ENCODE results near the gene PTPRN2. TPM values are rescaled to one million over a fixed set of nuclear protein-coding genes. Genes with fewer than 3 reads are reported as not detected.

Gene PTPRN2
- total RNA-seq, 1 experiment from 2014 or later, result 2.1 TPM

DNA sequence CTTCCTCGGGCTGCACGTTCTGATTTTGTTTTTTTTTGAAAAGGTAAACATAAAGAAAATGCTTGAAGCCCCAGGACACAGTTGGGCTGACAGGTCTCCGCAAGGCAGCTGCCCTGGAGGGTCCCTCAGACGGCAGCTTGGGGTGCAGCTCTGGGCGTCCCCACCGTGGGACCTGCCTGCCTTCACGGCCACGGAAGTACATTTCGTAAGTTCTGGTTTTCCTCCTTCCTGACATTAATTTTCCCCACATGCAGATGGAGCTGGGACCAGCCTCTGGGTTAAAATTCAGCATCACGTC, 759.8 kb downstream of the PTPRN2 start:
- Histone ChIP-seq H3K4me3 (replicated peaks in 1 of 2; ENCODE audit: low read depth in 1 of 2, low read length in 2 of 2) (no peak overlapping the region), H3K27ac (ENCODE audit: low read depth, low read length) (no peak overlapping the region), H3K27me3 (ENCODE audit: insufficient read depth, low read length) (peaks cover 9% of the 10 kb centered on the region), H3K9me3 (ENCODE audit: control insufficient read depth in 1 of 2, insufficient read depth in 1 of 2, low read depth in 1 of 2, low read length in 2 of 2) (no peaks in the 10 kb centered on the region), H4K20me1 (ENCODE audit: insufficient read depth) (no peaks in the 10 kb centered on the region), H3K36me3 (ENCODE audit: control insufficient read depth in 1 of 2, insufficient read depth in 2 of 2, low read length in 2 of 2) (no peaks in the 10 kb centered on the region), H3K79me2 (ENCODE audit: insufficient read depth, low read length) (no peaks in the 10 kb centered on the region), H3K9me2 (ENCODE audit: insufficient read depth) (no peaks in the 10 kb centered on the region), H3K4me2 (ENCODE audit: low read length) (no peak overlapping the region), H3K9ac (ENCODE audit: low read length) (no peak overlapping the region), H2AFZ (ENCODE audit: low read depth, low read length, poor library complexity, severe bottlenecking) (no peak overlapping the region), H3K4me1 (ENCODE audit: control insufficient read depth in 1 of 2, insufficient read depth in 2 of 2, low read length in 2 of 2) (peaks cover 0 to 8% of the 10 kb centered on the region in 2 experiments; a peak in 1 of 4 replicates)
- no peak for DNase-seq (ENCODE audit: low read depth, low spot score)
- BruUV-seq (replicated peaks), result no TSS peak
- CTCF ChIA-PET, result no interaction called here
- no peak for ATAC-seq
- POLR2A ChIA-PET, result no interaction called here
- intact Hi-C loops (cut with micrococcal nuclease), result no loop called here
- no peak for TF ChIP-seq ELF1 (IDR thresholded peaks at IDR 0.05; ENCODE audit: borderline replicate concordance, low read depth)
- TF ChIP-seq SRF (IDR thresholded peaks at IDR 0.05; ENCODE audit: low read depth), result no peak
- TF ChIP-seq CBX3 (IDR thresholded peaks at IDR 0.05; ENCODE audit: low read depth), result no peak
- no peak for TF ChIP-seq CEBPB (IDR thresholded peaks at IDR 0.05; ENCODE audit: low read depth)
- no peak for TF ChIP-seq REST (IDR thresholded peaks at IDR 0.05; ENCODE audit: low read depth)
- TF ChIP-seq TCF7L2 (IDR thresholded peaks at IDR 0.05; ENCODE audit: borderline replicate concordance, extremely low read depth, insufficient read depth, insufficient read length), result no peak
- TF ChIP-seq POLR2A (IDR thresholded peaks at IDR 0.05; ENCODE audit: borderline replicate concordance, extremely low read depth, insufficient read depth, insufficient read length), result no peak
- no peak for TF ChIP-seq ZBTB33 (IDR thresholded peaks at IDR 0.05; ENCODE audit: extremely low read depth, insufficient replicate concordance, low read length)
- no peak for TF ChIP-seq ATF3 (IDR thresholded peaks at IDR 0.05)
- TF ChIP-seq EZH2 (IDR thresholded peaks at IDR 0.05), result no peak
- no peak for TF ChIP-seq EZH2phosphoT487 (IDR thresholded peaks at IDR 0.05; ENCODE audit: borderline replicate concordance)
- RAD21 ChIA-PET (ENCODE audit: low non-redundant PET in 1 of 2, low total read pairs in 2 of 2, uncharacterized antibody in 2 of 2, unreplicated experiment in 2 of 2), result no interaction called here
